Calu3 (cell line): ENCODE results near the gene FOXD2. TPM values are rescaled to one million over a fixed set of nuclear protein-coding genes. Genes with fewer than 3 reads are reported as not detected.

Experiments used
- BruUV-seq: library from RNA; stranded (reverse); fragments of 400-500 nt; replicated peaks from 2 replicates; lab custom pipeline; 2021; lab: Mats Ljungman, UMichigan
- CTCF ChIA-PET: fragments of 300-600 bp; sonication (Branson Sonifier 250); formaldehyde crosslinking; loops from one replicate; lab custom pipeline; 2022; ENCODE audit warnings: antibody characterized with exemption; lab: Charles Lee
- DNase-seq: peaks from one replicate; pipeline ENCODE4 v3.0.0; 2022
- H3K27ac Mint-ChIP-seq: one replicate; pipeline ENCODE4 v1.8.0; 2022; ENCODE audit warnings: mixed read lengths; ENCODE audit not compliant: unreplicated experiment
- H3K27me3 Mint-ChIP-seq: one replicate; pipeline ENCODE4 v1.8.0; 2022; ENCODE audit warnings: mixed read lengths; ENCODE audit not compliant: unreplicated experiment
- H3K36me3 Mint-ChIP-seq: one replicate; pipeline ENCODE4 v1.8.0; 2022; ENCODE audit warnings: mild to moderate bottlenecking, moderate library complexity, mixed read lengths; ENCODE audit not compliant: insufficient read depth, unreplicated experiment
- H3K4me1 Mint-ChIP-seq: one replicate; pipeline ENCODE4 v1.8.0; 2022; ENCODE audit warnings: mild to moderate bottlenecking, low read depth, mixed read lengths; ENCODE audit not compliant: unreplicated experiment
- H3K4me3 Mint-ChIP-seq: one replicate; pipeline ENCODE4 v1.8.0; 2022; ENCODE audit warnings: mild to moderate bottlenecking, low read depth, moderate library complexity, mixed read lengths; ENCODE audit not compliant: unreplicated experiment
- H3K9me3 Mint-ChIP-seq: one replicate; pipeline ENCODE4 v1.8.0; 2022; ENCODE audit warnings: low read depth, mixed read lengths; ENCODE audit not compliant: unreplicated experiment
- CTCF ChIP-seq: fragments of 200-600 bp; IDR thresholded peaks from one replicate; pipeline ENCODE4 v1.8.0; 2022; ENCODE audit warnings: antibody characterized with exemption; ENCODE audit not compliant: unreplicated experiment
- intact Hi-C: fragments of 100-400 bp; cut with micrococcal nuclease; formaldehyde crosslinking; loops from one replicate; pipeline ENCODE4 v1.10.0; 2022; ENCODE audit not compliant: unreplicated experiment
- total RNA-seq: library from RNA; stranded (reverse); gene quantifications from 2 replicates; pipeline ENCODE4 v1.2.3, GENCODE V29; 2022

The FOXD2 gene
- total RNA-seq, 1 experiment from 2014 or later: 0.68 TPM

DNA sequence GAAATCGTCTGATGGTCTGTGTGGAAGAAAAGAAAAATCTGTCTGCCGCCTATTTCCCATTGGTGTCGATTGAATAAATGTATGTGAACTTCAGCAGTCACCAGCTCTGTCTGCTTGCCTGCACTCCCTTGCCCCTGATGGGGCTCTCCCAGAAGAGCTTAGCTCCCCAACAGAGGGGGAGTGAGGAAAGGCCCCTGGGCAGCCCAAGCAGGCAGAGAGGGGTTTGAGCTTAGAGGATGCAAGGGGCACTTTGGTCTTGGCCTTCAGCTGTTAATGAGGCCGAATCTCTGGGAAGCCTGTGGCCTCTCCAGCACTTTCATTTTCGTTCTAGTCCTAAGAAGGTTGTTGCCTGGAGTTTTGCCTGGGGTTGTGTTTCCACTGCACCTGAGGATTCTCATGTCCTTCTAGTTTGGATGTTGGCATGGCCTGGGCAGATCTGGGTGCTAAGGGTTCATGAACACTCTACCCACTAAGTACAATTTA, 2.8 kb downstream of the FOXD2 start:
- Mint-ChIP-seq H3K27ac (no peak overlapping the region), H3K4me3 (no peak overlapping the region), H3K27me3 (no peaks in the 10 kb centered on the region), H3K4me1 (peaks cover 10% of the 10 kb centered on the region), H3K36me3 (peaks cover 16% of the 10 kb centered on the region), H3K9me3 (no peaks in the 10 kb centered on the region)
- no peak for DNase-seq
- no peak for TF ChIP-seq CTCF
- CTCF ChIA-PET: interaction anchor here (0.9 kb wide), 1 partner anchor 278 kb away, joined by 3 read pairs; no protein-coding TSS in a partner anchor
- intact Hi-C loops: no loop called here
- no TSS peak for BruUV-seq

DNA sequence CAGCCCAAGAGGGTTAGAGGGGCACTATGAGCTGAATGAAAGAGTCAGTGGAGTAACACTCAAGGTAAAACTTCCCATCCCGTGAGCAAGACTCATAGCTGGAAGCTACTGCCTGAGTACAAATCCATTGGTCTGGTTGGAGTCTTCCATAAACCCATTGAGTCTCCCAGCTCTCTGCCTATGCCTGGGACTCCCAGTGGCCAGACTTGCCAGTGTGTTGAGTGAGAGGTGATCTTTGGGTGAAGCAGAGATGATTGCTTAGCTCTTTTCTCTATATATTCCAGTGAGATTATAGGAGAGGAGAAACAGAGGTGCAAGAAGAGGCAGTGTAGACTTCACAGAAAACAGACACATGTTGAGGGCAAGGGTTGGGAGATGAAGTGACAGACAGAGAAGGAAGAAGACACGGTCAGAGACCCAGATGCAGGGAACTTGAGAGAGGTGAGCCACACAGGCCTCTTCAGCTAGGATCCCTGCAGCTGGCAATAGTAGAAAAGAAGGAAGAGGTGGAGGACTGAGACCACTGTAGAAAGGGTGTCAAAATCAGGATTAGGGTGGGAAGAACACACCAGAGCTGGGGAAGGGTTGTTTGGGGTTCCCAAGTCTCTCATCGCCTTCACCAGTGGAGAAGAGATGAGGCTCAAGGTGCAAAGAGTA, 3.7 kb downstream of the FOXD2 start:
- H3K36me3 Mint-ChIP-seq: peaks cover 12% of the 10 kb centered on the region
- H3K27me3 Mint-ChIP-seq: no peaks in the 10 kb centered on the region
- TF ChIP-seq CTCF: no peak
- H3K27ac Mint-ChIP-seq: no peak overlapping the region
- intact Hi-C loops: no loop called here
- H3K9me3 Mint-ChIP-seq: no peaks in the 10 kb centered on the region
- peaks cover under 1% of the 10 kb centered on the region for H3K4me1 Mint-ChIP-seq
- no peak overlapping the region for H3K4me3 Mint-ChIP-seq
- no peak for DNase-seq
- BruUV-seq: no TSS peak
- CTCF ChIA-PET: interaction anchor here (0.9 kb wide), 1 partner anchor 279 kb away, joined by 3 read pairs; no protein-coding TSS in a partner anchor

- CTCF ChIA-PET: interaction anchor here (1.0 kb wide), 1 partner anchor 284 kb away, joined by 4 read pairs; no protein-coding TSS in a partner anchor
- intact Hi-C loops: no loop called here
- no peaks in the 10 kb centered on the region for H3K9me3 Mint-ChIP-seq
- H3K4me1 Mint-ChIP-seq: no peaks in the 10 kb centered on the region
- H3K4me3 Mint-ChIP-seq: no peak overlapping the region
- no TSS peak for BruUV-seq
- peaks cover 6% of the 10 kb centered on the region for H3K36me3 Mint-ChIP-seq
- no peak overlapping the region for H3K27ac Mint-ChIP-seq
- peaks cover under 1% of the 10 kb centered on the region for H3K27me3 Mint-ChIP-seq
- no peak for TF ChIP-seq CTCF
- no peak for DNase-seq
Observed at GRCh38 chr1:47442202-47442601, 4.4 kb downstream of the FOXD2 start.

GRCh38 chr1:47442842-47443529, 5.1 kb downstream of the FOXD2 start:
- no peak for DNase-seq
- Mint-ChIP-seq H3K9me3 (no peaks in the 10 kb centered on the region), H3K27ac (no peak overlapping the region), H3K27me3 (peaks cover 9% of the 10 kb centered on the region), H3K4me3 (no peak overlapping the region), H3K4me1 (no peaks in the 10 kb centered on the region), H3K36me3 (no peaks in the 10 kb centered on the region)
- CTCF ChIA-PET: interaction anchor here (1.0 kb wide), 1 partner anchor 283 kb away, joined by 4 read pairs; no protein-coding TSS in a partner anchor
- no TSS peak for BruUV-seq
- intact Hi-C loops: no loop called here
- TF ChIP-seq CTCF: no peak
